Left colon (tissue), 2 donors: ENCODE measurements around the gene CYGB. TPM values are rescaled to one million over a fixed set of nuclear protein-coding genes. Genes with fewer than 3 reads are reported as not detected.
"Not testable (repeated sequence)": the region's sequence is repeated elsewhere in the genome, so short reads cannot be mapped to it uniquely, and the experiment has no call there.

Experiments
- ATAC-seq: fragments of 200-7000 bp; cut with Tn5 transposase; one replicate; pipeline ENCODE4 v1.9.1; 2020; ENCODE audit warnings: mild to moderate bottlenecking, moderate library complexity
- DNase-seq, 2 donors: peaks; one replicate each; pipeline ENCODE4 v3.0.0-alpha.2; 2020
- intact Hi-C, 2 donors: fragments of 100-400 bp; cut with DNase I in 1 of 2; cut with micrococcal nuclease in 1 of 2; formaldehyde crosslinking; loops; one replicate each; pipeline versions ENCODE4 v1.11.2 to v1.14.0; 2022; cut with DNase I, micrococcal nuclease
- total RNA-seq, 2 donors: library from RNA; stranded (reverse); fragmentation: NEBNext Ultra II Directional; extraction: Animal tissue kit (Norgen Biotek cat#: 25700); gene quantifications; one replicate each; pipeline ENCODE4 v1.2.1, GENCODE V29; 2021
- donor health status: DM: no; HTN: no; CAD: no.
- donor health status: DM: yes; HTN: yes; CAD: no.

The CYGB gene
- total RNA-seq, 2 donors from 2014 or later: 9.0 to 12.2 TPM

DNA sequence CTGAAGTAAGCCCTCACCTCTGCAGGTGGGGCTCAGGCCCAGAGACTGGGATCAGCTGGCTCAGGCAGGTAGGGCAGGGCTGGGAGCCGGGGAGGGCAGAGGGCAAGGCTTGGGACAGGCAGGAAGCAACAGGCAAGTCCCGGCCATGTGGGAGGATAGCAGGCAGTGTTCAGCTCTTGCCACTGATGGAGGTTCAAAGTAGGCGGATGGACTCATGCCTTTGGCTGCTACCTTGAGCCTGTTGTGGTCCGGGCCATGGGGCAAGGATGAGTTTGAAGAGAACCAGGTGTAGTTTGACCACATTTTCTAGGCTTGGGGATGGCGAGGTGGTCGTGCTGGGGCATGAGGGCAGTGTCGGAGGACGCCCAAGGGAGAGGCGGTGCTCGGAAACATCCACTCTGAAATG, 5.1 kb upstream of the CYGB start:
- DNase-seq: no peak
- peak; percentile 52 for ATAC-seq
- intact Hi-C loops: no loop called here

DNA sequence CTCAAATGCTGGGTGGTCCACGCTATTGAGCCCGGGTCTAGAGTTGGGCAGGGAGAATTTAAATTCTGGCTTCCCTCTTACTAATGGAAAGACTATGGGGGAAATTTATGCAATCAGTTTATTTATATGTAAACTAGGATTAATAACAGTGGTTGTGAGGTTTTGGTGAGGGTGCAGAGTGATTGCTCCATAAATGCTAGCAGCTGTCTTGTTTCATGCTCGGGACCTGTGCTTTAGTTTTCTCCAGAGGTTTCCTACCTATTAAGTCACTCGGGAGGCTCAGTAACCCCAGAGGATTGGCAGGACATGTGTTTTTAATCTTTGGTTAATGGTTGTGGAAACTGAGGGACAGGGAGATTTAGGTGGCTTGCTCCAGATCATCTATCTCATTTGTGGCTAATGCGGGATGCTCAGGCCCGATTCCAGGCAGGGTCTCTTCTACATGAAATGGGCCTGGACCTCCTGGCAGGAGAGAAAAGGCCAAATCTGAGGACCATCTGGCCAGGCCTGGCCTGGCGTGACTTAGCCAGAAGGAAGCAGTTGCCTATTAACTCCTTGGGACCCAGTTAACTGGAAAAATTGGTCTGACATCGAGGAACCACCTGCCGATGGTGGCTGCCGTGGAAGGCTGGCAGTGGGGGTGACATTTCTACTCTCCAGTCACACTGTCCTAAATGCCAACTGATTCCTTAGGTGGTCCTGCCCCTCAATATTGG, 4.4 kb upstream of the CYGB start:
- ATAC-seq (no peak), DNase-seq (no peak)
- intact Hi-C loops: no loop called here

DNA sequence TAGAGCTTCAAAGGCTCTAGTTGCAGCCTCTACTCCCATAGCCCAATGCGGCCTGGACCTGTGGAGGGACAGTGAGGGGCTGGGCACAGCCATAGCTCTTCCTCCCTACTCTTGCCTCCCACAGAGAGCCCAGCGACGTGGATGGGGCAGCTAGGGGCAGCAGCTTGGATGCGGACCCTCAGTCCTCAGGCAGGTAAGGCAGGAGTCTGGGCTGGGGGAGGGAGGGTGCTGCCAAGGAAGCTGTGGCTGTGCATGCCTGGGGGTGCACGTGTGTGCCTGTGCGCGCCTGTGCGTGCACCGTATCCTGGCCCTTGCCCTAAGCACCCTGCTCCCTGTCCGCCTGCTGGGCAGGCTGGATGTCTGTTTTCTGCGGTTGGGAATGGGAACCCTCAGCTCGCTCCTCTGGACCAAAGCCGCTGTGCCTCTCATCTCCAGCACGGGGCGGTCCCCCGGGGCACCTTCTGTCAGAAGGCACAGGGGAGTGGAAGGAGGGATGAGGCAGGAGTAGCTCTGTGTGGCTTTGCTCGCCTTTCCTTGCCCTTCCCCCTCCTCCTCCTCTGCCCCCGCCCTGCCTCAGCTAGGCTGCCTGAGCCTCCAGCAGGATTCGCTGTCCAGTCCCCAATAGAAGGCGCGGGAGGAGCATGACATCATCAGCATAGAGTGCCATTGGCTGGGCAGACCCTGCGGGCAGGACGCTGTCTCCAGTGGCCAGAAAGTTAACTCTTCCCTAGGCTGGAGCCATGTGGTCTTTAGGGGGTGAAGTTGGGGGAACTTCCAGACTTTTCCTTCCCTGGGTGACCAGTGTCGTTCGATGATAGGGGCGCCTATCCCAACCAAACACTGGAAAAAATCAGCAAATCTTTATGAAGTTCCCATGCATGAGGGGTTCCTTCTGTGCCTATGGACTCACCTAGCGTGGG, 3.1 kb upstream of the CYGB start:
- intact Hi-C loops: no loop called here
- peak; percentile 96 for ATAC-seq

DNA sequence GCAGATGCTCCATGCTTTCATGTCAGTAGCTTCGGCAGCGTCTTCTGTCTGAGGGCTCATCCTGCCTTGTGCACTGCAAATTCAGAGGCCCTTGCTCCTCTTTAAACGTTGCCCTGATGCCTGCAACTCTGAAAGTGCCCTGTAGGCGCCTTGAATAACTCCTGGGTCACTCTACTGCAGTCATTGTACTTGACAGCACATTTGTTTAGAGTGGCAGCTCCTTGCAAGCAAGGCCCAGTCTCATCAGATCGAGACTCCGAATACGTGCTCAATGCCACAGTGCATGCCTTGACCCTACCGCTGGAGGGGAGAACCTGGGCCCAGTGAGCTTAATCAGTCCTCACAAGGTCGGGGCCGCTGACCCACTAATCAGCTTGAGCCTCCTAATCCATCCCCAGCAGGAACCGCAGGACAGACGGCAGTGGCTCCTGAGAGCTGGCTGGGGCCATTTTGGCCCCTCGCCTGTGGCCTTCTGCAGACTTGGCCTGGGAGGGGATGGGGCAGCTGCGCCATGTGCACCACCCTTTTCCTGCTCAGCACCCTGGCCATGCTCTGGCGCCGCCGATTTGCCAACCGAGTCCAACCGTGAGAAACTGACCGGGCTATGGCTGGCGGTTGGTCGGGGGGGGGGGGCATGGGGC, 2.2 kb upstream of the CYGB start, which contains the start of gene PRCD:
TSS of gene PRCD (plus strand) at position 414 of the 641 bp plus-strand sequence. CDS start at position 512, 98 bp downstream.
- DNase-seq: no peak
- intact Hi-C loops: no loop called here
- no peak for ATAC-seq

More for the DNA sequence above, 3.1 kb upstream of the CYGB start:
- DNase-seq: peak; percentile 87 to 94

DNA sequence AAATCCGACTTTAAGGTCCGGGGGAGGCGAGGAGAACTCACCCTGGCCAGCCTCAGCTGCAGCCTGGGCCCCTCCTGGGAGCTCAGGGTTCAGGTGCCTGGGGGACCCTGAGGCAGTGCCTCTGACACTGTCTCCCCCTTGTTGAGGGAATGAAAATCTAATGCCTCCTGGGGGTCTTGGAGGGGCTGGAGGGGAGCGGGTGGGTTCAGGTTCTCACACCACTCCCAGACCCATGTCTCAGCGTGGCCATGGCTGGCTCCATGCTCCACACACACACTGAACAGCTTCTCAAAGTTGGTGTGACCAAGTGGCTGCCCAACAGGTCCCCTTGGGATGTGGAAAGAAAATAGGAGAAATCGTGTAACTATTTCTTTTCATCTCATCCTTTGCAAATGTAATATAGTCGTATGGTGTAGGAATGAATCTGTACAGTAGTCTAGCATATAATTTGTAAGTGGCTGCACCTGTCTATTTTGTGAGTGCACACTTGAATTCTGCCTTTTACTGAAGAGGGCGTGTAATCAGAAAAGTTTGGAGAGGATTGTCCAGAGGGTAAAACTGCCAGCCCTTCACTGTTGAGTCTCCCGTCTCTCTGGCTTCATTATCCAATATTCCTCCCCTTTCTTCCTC, 1.5 kb upstream of the CYGB start:
- DNase-seq: no peak
- intact Hi-C loops: no loop called here
- no peak for ATAC-seq

DNA sequence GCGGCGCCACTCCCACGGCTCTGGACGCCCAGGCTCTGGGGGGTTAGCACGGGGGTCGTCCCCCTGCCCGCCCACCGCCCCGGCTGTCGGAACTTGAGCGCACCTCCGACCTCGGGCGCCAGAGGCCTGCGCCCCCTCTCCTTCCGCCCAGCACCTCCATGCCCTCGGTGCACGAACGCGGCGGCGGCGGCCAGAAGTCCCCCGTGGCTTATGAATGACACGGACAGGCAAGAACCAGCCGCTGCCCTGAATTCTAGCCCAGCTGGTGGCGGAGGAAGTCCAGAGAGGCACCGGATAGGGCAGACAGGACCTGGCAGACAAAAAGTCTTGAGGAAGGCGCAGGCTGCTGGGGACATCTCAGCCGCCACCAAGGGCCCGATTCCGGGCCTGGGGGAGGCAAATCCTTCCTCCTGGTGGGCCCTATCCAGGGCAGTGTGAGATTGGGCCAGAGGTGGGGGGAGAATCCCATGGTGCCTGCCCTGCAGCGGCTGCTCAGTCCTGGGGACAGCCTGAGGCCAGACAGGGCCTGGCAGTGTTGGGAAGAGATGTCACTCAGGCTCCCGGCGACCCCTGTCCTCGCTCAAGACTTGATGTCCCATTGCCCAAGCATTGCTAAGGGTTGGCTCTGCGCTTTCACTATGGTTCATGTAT, 897 bp upstream of the CYGB start:
- ATAC-seq: no peak
- peak in 1 of 2 donors; percentile 17 for DNase-seq
- intact Hi-C loops: no loop called here

DNA sequence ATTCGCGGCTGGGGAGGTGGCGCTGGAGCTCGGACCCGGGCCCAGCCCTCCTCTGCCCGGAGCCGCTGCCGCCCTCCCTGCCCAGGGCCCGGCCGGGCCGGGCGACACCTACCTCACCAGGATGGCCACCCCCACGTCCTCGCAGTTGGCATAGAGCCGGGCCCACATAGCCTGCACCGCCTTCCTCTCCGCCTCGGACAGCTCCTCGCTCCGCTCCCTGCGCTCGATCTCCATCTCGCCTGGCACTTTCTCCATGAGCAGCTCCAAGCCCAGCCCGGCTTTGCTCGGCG, 276 bp downstream of the CYGB start:
- ATAC-seq (no peak), DNase-seq (peak in 1 of 2 donors; percentile 44)
- intact Hi-C loops: no loop called here

DNA sequence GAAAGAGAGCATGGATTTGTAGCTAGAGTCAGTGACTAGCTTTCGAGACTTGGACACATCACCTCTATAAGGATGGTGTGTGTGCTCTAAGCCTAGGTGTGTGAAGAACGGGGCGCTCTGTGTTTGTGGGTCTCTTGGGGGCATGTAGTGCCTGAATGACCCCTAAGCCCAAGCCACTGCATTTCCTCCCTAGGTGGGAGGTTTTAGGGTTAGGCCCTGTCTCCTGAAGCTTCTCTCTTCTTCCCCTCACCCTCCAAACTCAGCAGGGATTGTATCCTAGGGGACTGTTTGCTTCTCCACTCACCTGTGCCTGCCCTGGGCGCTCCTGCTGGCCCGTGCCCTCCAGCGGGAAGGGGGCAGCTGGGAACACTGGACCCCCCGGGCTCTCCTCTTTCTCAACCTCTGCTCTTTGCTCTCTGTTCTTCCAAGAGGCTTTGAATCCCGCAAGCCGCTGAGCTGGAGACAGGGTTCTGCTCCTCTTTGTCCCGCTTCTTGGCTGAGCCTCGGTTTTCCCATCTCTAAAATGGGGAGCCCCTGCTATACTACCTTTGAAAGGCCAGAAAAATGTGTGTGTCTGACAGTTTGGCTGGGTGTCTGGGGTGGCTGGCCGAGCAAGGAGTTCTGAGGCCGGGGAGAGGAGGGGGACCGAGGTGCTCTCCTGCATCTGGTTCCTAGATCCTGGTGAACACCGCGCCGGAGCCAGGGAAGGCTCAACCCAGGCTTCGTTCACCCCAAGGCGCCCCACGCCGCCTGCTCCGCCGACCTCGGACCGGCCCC, 810 bp downstream of the CYGB start:
- no peak for ATAC-seq
- intact Hi-C loops: no loop called here
- DNase-seq: no peak

DNA sequence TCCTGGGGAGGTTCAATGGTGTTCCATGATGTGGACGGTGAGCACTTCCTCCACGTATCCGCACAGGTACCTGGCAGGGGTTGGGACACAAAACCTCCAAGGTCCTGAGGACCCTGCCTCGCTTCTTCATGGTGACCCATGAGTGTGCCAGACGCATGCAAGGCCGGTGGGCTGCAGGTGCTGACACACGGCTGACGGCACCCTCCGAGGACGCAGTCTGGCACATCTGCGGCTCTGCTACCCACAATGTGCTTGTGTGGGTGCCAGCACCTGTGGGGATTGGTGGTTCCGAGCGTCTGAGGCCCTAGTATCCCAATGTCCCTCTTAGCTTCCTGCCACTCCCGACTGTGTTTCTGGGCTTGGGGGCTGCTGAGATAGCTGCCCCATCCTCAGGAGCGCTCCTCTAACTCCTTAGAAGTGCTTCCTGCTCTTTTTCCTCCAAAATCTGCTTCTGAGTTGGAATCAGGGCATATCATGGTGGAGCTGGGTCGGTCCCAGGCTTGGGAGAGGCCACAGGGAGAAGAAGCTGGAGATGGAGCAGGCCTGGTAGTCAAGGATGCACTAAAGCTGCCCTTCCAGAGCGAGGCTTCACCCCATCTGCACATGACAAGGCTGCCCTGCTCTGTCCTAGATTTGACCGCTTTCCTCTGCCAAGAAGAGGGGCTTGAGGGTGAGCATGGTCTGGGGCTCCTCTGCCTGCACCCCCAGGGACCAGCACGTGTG, 1.6 kb downstream of the CYGB start:
- DNase-seq (no peak), ATAC-seq (no peak)
- intact Hi-C loops: no loop called here

DNA sequence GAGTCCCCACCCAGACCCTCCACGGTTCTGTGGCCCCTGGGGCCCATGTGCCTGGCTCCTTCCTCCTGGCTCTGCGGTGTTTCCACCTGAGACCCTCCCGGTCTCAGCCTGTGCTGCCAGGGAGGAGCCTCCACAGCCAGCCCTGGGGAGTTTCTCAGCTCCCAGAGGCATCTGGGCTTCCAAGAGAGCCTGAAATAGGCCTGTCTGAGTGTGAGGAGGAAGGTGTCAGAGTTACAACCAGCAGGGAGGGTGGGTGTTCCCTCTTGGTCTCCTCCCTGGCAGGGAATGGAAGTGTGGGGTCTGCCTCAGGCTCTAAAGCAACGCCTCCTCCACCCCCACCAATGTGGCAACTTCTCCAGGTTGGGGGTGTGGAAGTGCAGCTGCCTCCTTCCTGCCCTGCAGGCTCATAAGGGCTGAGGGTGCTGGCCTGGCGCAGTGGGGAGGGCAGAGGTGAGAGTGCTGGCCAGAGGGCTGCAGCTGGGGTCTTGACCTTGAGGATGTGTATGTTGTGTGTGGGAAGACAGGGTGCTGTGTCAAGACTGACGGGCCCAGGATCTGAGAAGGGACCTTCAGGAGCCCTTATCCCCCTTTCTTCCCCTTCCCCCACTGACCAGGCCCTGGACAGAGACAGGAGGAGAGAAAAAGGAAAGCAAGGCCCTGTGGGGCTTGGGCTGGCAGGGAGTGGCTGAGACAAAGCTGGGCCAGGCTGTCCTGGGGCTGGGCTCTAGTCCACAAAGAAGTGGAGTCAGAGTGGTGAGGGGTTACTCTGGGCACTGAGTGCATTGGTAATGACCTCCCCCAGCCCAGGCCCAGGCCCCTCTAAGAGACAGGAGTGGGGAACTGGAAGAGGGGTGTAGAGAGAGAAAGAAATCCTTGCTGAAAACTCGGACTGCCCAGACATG, 2.4 kb downstream of the CYGB start:
- intact Hi-C loops: no loop called here
- DNase-seq (no peak), ATAC-seq (no peak)

DNA sequence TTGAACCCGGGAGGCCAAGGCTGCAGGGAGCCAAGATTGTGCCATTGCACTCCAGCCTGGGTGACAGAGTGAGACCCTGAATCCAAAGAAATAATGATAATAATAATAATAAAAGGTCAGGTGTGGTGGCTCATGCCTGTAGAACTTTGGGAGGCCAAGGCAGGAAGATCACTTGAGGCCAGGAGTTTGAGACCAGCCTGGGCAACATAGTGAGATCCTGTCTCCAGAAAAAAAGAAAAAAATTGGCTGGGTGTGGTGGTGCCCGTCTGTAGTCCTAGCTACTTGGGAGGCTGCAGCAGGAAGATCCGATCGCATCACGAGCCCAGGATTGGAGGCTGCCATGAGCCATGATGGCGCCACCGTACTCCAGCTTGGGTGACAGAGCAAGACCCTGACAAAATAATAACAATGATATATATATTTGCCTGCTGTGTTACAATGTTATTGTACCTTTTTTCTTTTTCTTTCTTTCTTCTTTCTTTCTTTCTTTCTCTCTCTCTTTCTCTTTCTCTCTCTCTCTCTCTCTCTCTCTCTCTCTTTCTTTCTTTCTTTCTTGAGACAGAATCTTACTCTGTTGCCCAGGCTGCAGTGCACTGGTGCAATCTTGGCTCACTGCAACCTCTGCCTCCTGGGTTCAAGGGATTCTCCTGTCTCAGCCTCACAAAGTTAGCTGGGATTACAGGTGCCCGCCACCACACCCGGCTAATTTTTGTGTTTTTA, 3.7 kb downstream of the CYGB start:
- intact Hi-C loops, ATAC-seq, DNase-seq: not testable (repeated sequence)

DNA sequence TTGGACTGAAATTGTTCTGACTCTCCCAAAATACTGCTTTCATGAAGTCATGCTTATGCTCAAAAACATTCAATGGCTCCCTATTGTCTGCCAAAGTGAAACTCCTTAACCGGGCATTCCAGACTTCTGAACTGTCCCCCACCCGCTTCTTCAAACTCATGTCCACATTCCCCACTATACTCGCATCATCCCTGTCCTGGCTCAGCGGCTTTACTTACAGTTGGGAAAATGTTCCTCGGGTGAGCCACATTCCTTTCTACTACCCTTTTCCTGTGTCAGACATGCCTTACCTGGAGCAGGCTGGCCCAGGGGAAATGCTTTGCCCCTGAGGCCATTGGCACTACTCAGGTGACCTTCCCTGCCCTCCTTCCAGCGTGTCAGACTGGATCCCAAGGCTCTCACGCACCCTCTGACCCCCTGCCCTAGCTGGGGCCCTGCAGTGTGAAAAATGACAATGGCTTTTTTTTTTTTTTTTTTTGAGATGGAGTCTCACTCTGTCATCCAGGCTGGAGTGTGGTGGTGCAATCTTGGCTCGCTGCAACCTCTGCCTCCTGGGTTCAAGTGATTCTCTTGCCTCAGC, 5.3 kb downstream of the CYGB start:
- intact Hi-C loops: no loop called here
- DNase-seq: no peak
- ATAC-seq: no peak

DNA sequence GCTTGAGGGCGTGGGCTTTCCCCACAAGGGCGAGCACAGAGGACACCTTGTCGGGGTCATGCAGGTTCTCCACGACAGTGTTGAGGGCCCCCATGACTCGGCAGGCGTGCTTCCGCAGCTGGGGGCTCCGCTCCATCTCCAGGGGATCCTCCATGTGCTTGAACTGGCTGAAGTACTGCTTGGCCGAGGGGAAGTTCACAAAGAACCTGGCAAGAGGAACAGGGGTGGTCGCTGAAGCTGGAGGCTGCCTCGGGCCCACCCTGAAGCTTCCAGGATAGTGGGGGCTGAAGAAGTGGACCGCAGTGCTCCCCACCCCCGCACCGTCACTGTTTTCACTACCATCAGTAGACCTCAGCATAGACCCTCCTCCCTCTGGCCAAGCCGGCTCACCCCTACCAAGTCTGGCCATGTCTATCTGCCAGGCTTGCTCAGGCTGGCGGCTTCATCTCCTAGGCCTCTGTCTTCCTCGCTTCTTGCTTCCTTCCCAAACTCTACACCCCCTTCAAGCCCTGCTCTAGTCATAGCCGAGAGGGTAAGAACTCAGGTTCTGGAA, 5.9 kb downstream of the CYGB start:
- ATAC-seq: no peak
- DNase-seq: no peak
- intact Hi-C loops: no loop called here

DNA sequence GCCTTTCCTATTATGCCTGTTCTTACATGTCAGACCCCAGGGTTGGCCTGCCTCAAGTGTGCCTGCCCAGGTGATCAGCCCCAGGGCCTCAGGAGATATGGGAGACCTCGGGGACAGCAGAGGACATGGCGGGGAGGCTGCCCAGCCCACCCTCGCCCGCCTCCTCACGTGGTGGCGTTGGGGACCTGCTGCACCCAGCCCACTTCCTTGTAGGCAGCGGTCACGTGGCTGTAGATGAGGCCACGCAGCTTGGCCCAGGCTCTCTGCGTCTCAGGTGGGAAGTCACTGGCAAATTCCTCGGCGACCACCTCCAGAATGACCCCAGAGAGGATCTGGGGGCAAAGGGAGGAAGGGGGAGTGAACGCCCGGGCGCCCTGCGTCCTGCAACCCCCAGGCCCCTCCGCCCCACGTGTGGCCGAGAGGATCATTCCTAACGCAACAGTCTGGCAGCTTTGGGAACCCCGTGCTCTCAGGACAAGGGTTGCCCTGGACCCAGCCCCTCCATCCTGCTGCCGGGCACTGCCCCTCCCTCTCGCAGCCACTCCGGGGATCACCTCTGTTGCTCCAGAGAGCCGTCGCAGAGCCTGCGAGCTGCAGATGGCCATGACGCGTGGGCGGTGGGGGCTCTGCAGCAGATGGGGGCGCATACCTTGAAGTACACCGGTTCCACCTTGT, 6.6 kb downstream of the CYGB start:
- ATAC-seq: no peak
- DNase-seq: no peak
- intact Hi-C loops: no loop called here
